T1000 (cell line): ENCODE results near the gene CHRND.
"Not testable (repeated sequence)": the region's sequence is repeated elsewhere in the genome, so short reads cannot be mapped to it uniquely, and the experiment has no call there.

Source experiments
- DNase-seq: peaks from one replicate; lab custom pipeline; 2025; ENCODE audit warnings: mixed read lengths; lab: John Stamatoyannopoulos, UW

The CHRND gene

GRCh38 chr2:232527905-232528470, 2.0 kb downstream of the CHRND start:
- DNase-seq: no peak

- DNase-seq: no peak
Measured at GRCh38 chr2:232528746-232529460, 2.9 kb downstream of the CHRND start.

DNA sequence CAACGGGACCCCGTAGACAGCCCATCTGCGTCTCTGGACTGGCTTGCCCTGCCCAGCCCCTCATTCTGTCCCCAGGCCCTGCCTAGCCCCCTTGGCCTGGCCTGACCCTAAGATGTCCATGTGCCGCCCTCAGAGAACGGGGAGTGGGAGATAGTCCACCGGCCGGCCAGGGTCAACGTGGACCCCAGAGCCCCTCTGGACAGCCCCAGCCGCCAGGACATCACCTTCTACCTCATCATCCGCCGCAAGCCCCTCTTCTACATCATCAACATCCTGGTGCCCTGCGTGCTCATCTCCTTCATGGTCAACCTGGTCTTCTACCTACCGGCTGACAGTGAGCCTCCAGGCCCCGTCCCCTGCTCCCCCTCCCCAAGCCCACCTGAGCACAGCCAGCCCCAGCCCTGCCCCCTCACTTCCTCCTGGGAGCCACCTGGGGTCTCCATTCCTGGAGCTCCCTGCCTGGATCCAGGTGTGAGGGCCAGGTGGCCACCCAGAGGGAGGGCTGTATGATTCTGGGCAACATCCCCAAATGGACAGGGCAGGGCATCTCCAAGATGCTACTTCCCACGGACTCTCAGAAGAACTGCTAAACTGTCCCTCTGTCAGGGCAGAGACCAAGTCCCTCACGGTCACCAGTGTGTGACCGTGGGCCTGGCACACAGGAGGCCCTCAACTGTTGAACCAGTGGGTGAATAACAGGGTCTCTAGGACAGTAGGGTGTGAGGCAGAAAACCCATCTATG, 4.0 kb downstream of the CHRND start:
- no peak for DNase-seq

GRCh38 chr2:232530626-232531260, 4.8 kb downstream of the CHRND start:
- no peak for DNase-seq

DNA sequence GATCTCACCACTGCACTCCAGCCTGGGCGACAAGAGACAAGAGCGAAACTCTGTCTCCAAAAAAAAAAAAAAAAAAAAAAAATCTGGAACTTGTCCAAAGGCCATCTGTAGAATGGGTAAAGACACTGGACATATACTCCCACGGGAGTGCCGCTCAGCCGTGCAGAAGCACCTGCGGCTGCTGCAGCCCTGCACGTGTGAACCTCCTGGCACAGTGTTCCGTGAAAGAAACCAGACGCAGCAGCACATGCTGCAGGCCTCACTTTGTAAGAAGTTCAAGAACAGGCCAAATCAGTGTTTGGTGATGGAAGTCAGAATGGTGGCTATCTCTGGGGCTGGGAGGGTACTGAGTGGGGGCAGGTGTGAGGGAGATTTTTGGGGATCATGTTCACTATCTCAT, 6.5 kb downstream of the CHRND start:
- no peak for DNase-seq

GRCh38 chr2:232532821-232533220, 6.9 kb downstream of the CHRND start:
- not testable (repeated sequence) for DNase-seq

DNA sequence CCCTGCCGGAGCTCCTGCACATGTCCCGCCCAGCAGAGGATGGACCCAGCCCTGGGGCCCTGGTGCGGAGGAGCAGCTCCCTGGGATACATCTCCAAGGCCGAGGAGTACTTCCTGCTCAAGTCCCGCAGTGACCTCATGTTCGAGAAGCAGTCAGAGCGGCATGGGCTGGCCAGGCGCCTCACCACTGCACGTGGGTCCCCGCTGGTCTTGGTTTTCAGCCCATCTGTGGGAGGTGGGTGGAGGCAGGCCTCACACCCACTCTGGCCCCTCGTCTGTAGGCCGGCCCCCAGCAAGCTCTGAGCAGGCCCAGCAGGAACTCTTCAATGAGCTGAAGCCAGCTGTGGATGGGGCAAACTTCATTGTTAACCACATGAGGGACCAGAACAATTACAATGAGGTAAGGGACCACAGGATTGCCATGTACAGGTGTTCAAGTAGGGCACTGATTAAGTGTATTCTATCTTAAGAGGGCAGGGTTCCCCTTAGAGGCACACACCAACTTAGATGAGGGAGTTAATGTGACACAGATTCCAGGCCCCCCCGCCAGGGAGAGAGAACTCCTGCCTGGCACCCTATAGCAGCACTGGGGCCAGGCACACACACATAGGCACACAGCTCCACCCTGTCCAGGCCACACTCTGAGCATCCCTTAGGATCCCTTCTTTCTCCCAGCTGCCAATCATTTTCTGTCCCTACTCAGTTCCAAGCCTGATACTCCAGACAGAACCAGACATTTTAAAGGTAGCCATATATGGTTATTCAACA, 8.2 kb downstream of the CHRND start:
- DNase-seq: no peak

DNA sequence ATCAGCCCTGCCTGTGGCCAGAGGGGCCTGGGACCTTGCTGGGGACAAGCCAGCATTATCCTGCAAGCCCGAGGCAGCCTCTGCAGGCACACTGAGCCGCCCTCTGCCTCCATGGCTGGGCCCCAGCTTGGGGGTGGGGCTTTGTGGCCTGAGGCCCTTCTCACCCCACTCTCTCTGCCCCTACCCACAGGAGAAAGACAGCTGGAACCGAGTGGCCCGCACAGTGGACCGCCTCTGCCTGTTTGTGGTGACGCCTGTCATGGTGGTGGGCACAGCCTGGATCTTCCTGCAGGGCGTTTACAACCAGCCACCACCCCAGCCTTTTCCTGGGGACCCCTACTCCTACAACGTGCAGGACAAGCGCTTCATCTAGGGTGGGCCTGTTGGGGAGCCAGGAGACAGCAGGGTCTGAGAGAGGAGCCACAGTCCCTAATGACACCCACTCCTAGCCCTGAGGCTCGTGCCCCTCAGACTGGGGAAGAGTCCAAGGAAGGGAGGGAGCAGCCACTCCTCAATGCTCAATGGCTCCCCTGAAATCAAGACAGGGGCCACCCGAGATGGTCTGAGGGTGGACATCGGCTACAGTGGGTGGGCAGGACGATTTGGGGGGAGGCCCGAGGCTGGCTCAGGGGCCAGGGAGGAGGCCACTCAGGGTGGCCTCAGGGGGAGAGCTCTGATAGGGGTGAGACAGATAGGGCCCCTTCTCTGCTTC, 9.1 kb downstream of the CHRND start:
- DNase-seq: no peak

DNA sequence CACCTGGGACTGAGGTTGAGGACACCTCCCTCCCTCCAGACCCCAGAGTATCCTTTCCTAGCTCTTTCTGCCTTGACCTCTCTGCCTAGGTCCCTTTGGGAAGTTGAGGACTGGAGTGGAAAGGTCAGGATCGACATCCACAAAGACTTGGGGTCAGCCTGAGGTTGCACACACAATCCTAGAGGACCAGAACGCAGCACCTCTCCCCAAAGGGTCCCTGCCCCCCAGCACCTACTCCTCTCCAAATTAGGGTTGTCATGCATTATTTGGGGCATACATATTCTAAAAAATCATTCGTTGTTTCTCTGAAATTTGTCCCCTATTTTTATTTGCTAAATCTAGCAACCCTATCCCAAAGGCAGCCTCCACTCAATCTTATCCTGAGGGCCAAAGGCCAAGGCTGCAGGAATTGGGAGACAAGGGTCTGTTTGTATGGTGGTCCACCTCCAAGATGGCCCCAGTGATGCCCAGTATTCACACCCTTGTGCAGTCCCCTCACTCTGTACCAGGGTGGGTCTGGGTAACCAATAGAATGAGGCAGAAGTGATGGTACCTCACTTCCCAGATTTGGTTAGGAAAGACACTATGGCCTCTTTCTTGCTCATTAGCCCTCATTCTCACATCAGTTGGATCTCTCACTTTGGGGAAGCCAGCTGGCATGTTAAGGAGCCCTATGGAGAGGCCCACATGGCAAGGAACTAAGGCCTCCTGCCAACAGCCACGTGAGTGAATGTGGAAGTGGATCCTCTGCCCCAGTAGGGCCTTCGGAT, 10.0 kb downstream of the CHRND start:
- no peak for DNase-seq

- no peak for DNase-seq
Measured at GRCh38 chr2:232537079-232537478, 11.1 kb downstream of the CHRND start.

- DNase-seq: no peak
Measured at GRCh38 chr2:232537499-232537898, 11.5 kb downstream of the CHRND start.

- DNase-seq: no peak
Measured at GRCh38 chr2:232538671-232539070, 12.7 kb downstream of the CHRND start.

DNA sequence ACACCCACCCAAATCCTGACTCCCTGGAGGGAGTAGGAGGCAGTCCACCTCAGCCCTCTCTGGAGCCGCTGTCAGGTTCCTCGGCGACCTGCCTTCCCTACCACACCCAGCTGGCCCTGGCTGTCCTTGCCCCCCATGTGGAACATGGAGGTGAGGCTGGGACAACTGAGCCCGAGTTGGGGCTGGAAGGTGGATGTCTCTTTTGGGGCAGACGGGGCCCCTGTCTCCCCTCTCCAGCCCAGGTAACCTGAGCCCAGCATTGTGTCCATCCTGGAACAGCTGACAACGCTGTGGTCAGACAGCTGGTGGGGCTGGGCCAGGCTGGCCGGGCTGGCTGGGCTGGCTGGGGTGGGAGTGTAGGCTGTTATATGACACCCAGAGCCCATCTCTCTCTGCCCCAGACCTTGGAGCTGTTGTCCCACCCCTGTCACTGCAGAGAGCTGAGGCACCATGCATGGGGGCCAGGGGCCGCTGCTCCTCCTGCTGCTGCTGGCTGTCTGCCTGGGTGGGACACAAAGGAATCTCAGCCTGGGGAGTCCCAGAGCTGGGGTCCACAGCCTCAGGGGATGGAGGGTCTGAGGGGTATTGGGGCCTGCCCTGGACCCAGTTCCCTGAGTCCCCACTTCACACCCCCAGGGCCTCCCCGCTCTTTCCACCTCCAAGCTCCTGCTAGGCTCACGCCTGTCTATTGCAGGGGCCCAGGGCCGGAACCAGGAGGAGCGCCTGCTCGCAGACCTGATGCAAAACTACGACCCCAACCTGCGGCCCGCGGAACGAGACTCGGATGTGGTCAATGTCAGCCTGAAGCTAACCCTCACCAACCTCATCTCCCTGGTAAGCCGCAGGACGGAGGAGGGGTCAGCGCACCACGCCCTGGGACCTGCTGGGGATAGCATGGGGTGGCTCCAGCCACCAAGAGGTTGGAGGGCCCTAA, 13.6 kb downstream of the CHRND start, which contains the start of gene CHRNG:
Gene CHRNG, plus strand, starts transcription at position 395 of the 934 bp plus-strand sequence. Its CDS starts 56 bp downstream, at position 451.
- no peak for DNase-seq

DNA sequence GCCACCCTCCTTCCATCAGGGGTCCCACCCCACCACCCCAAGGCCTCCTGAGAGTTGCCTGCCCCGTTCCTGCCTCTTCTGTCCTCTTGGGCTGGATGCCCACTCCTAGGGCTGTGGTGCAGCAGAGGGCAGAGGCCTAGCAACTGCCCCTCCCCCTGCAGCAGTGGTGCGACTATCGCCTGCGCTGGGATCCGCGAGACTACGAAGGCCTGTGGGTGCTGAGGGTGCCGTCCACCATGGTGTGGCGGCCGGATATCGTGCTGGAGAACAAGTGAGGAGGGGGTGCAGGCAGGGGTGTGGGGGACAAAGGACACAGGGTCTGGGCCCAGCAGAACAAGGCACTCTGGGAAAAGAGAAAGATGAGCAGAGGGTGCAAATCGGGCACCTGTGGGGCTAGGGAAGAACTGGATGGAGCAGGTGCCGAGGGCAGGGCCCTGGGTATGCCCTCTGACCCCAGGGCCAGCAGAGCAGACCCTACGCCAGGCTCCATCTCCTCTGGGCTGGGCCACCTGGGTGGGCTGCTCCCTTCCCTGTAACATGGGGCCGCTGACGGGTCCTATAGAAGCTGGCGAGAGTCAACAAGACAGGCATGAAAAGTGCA, 14.6 kb downstream of the CHRND start:
- no peak for DNase-seq

- DNase-seq: no peak
Measured at GRCh38 chr2:232541195-232541960, 15.4 kb downstream of the CHRND start.

- DNase-seq: no peak
Measured at GRCh38 chr2:232541961-232542714, 16.2 kb downstream of the CHRND start.

GRCh38 chr2:232542715-232543467, 16.9 kb downstream of the CHRND start:
- no peak for DNase-seq
